ENCODE results near the gene MICB.

GRCh38 chr6:31452859-31453258 is 45.1 kb upstream of the MICB start:
- no peak for TF ChIP-seq CTCF (IDR thresholded peaks at IDR 0.05 in 2 of 3, conservative IDR thresholded peaks at IDR 0.05 in 1 of 3; ENCODE audit: insufficient read depth in 2 of 3, low read depth in 1 of 3, low read length in 3 of 3)
- no peak for TF ChIP-seq FOXA1 (IDR thresholded peaks at IDR 0.05; ENCODE audit: borderline replicate concordance)
- no peak for TF ChIP-seq CEBPG (CRISPR knock-in tag; IDR thresholded peaks at IDR 0.05)
- TF ChIP-seq CEBPG (tag; conservative IDR thresholded peaks at IDR 0.05 in 1 of 2, IDR thresholded peaks at IDR 0.05 in 1 of 2), result no peak
- no peak for TF ChIP-seq BRD4 (IDR thresholded peaks at IDR 0.05)

Data from K562 (cell line).